NCI-H2081 (cell line): Measurements from ENCODE around the gene GMPPB.
"Not testable (repeated sequence)": the region's sequence is repeated elsewhere in the genome, so short reads cannot be mapped to it uniquely, and the experiment has no call there.

Source experiments
- DNase-seq, 2 experiments: peaks; one replicate each; lab custom pipeline; 2025; lab: John Stamatoyannopoulos, UW

Gene GMPPB

DNA sequence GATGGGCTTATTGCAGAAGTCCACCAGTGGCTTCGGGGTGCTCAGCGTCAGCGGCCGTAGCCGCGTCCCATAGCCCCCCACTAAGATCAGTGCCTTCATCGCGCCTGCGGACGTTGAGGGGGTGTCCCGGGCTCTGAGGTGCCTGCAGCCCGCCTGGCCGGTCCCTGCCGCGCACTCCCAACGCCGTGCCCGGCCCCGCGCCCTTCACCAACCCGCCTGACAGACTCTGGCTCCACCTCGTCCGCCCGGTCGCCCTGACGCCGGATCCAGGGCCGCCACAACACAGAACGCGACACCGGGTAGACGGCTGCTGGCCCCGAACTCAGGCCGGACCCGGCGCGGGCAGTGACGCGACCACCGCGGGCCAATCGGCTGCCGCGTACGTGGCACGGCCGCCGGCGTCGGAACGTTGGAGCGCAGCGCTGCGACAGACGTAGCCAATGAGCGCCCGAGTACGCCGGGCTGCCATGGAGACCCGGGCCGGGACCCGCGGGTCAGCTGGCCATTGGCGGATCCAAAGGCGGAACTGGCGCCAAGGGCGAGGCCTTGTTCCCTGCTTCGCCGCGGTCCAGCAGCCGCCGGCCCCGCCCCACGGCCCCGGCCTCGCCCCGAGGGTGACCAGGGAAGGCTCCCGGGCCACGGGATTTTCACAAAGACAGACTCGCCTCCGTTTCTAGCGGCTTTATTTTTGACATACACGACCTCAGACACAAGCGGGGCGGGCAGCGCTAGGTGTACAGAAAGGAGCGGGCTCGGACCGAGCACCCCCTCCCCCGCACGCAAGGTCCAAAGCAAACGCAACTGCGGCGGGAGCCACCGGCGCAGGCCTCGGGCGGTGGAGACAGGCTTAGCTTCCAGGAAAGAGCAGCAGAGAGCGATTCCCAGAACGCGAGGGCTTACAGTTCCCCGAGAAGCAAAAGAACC lies at the start of gene GMPPB:
Gene GMPPB (minus strand): TSS at position 324 of the 924 bp plus-strand sequence. CDS start 225 bp downstream, at position 99.
- peak; percentile 88 to 95 for DNase-seq

DNA sequence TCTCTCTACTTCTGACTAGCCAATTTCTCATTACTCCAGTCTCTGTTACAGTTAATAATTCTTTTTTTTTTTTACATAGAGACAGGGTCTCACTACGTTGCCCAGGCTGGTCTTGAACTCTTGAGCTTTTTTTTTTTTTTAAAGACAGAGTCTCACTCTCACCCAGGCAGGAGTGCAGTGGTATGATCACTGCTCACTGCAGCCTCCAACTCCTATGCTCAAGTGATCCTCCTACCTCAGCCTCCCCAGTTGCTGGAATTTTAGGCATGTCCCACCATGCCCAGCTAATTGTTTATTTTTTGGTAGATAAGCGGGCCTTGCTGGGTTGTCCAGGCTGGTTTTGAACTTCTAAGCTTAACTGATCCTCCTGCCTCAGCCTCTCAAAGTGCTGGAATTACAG lies 49.0 kb upstream of the GMPPB start:
- DNase-seq, result no peak

DNA sequence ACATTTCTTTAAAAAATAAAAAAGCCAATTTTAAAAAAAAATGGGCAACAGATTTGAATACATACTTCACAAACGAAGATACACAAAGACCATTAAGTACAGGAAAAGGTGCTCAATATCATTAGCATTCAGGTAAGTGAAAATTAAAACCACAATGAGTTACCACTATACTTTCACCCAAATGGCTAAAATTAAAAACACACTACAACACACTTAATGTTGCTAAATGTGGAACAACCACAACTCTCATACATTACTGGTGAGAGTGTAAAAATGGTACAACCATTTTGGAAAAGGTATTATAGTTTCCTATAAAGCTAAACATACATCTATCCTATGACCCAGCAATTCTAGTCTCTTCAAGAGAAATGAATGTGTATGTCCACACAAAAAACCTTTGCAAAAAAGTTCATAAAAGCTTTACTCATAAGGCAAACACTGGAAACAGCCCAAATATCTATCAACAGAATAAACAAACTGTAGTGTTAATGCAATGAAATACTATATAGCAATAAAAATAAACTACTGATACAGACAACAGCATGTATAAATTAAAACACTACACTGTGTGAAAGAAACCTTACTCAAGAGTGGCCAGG lies 47.7 kb upstream of the GMPPB start:
- DNase-seq, result no peak

DNA sequence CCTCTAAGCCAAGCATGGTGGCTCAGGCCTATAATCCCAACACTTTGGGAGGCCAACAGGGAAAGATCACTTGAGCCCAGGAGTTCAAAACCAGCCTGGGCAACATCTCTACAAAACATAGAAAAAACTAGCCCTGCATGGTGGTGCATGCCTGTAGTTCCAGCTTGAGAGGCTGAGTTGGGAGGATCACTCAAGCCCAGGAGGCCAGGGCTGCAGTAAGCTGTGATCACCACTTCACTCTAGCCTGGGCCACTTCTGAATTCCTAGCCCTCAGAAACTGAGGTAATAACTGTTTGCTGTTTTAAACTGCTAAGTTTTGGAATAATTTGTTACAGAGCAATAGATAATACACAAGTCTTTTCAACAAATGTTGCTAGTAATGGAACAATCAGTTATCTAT lies 46.2 kb upstream of the GMPPB start:
- no peak for DNase-seq

DNA sequence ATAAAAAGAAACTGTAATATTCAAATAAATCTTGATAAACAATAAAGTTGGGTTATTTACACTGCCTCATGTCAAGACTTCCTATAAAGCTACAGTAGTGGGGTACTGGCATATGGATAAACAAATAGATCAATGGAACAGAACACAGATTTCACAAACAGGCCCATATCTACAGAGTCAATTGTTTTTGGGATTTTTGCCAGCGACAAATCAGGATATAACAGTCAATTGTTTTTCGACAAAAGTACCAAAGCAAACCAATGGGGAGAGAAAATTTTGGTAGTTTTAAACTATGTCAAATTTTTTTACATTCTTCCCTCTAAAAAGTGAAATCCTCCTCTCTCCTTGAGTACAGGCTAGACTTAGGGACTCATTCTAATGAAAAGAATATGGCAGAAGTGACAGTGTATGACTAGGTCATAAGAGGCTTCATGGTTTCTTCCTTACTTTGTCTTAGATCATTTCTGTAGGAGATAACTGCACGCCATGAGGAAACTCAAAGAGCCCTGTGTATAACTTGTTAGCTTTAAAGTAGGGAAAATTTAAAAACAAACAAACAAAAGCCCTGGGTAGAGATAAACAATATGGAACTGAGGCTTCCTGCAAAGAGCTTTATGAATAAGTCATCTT lies 45.6 kb upstream of the GMPPB start:
- DNase-seq, result no peak

DNA sequence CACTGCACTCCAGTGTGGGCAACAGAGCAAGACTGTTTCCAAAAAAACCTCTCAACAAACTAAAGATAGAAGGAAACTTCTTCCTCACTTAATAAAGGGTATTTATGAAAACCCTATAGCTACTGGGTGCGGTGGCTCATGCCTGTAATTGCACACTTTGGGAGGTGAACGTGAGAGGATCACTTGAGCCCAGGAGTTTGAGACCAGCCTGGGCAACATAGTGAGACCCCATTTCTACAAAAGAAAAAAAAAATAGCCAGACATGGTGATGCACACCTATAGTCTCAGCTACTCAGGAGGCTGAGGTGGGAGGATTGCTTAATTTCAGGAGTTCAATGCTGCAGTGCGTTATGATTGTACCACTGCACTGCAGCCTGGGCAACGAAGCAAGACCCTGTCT lies 40.2 kb upstream of the GMPPB start:
- DNase-seq, result no peak

DNA sequence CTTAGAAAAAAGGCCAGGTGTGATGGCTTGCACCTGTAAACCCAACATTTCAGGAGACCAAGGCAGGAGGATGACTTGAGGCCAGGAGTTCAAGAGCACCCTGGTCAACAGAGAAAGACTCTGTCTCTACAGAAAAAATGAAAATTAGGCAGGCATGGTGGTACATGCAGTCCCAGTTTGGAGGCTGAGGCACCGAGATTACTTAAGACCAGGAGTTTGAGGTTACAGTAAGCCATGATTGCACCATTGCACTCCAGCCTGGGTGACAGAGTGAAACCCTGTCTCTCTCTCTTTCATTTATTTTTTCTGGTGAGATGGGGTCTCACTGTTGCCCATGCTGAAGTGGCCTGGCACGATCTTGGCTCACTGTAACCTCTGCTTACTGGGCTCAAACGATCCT lies 37.9 kb upstream of the GMPPB start:
- no peak for DNase-seq

DNA sequence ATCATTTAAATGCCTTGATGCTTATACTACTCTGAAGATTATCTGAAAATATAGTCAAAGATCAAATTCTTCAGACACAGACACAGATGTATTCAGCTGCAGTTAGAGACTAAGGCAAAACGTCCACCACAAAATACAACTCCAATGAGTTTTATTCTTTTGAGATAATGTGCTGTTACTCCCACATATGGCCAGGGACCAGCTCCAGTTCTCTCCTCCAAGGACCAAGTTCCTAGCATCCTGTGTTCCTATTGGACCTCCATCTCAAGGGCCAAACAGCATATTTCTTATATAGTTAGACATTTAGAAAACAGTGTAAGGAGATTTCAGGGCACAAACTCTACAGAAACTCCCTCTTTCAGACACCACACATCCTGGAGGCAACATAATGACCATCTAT lies 35.5 kb upstream of the GMPPB start:
- DNase-seq, result no peak

DNA sequence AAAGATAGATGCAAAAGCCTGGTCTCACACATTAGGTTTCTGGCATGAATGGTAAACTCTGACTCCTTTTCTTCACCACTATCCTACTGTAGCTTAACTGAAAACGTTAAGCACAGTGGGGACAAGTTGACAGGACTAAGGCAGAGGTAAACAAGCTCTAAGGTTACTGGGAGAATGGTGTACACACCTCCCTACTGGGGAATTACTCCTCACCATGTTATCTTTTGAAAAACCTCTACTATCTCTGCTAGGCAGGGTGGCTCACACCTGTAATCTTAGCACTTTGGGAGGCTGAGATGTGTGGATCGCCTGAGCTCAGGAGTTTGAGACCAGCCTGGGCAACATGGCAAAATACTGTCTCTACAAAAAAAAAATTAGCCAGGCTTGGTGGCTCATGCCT lies 33.4 kb upstream of the GMPPB start:
- no peak for DNase-seq

DNA sequence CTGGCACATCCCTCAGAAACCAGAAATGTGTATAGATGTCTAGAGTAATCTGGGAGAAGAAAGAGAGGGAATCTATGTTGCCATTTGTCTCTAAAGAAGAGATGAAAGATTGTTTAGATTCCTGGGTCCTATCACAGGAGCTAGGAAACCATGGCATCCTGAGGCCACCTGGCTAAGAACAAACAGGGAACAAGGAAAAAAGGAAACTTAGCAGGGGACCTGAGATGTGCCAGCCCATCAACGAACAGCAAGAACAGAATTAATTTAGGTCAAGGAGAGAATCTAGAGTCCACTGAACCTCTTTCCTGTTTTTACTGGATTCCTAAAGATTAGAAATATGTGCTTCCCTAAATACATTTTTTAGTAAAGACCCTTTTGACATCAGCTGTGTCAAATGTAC lies 32.3 kb upstream of the GMPPB start:
- no peak for DNase-seq

DNA sequence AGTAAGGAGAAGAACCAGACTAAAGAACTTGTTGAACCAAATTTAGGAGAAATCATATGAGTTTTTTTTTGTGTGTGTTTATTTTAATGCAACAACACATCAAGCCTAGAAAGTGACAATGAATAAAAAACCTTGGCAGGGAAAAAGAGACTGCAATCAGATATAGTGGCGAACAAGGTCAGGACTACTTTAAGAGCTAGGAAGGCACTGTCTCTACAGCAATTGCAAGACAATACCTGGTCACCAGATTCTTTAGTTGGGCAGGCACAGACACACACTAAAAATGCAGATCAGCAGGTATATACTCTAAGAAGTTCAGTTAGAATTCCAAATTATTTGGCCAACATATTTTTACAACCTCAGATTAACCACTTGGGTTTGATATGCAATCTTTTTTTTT lies 30.8 kb upstream of the GMPPB start:
- no peak for DNase-seq

DNA sequence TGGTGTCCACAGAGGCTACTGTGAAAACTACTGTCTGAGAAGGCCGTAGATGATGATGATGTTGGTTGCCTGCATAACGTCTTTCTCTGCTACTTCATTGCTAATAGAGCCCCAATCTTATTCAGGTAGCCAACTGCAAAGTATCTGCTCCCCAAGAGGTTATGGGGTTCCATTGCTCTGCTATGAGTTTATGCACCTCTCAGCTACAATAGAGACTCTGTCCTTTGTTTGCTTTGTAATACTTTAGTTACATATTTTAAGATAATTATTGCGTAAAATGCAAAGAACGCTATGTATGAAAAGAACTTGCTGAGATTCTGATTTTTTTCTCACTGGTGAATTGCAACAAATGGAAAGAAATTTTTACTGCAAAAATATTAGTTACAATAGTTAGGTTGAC lies 27.8 kb upstream of the GMPPB start:
- no peak for DNase-seq

DNA sequence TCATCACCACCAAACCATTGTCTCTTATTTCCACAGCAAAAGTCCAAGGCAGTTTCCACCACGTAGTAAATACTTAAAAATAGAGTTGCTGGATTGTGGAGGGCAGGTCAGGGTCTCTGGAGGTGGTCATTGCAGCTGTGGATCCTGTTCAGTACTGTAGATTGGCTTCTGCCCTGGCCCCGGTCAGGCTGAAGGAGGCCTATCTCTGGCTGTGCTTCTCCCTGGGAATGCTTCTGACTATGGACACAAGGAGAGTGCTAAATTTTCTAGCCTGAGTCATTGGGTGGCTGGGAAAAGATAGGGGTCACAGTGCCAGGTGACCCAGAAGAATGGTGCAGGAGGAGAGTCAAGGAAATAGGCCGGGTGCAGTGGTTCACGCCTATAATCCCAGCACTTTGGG lies 26.3 kb upstream of the GMPPB start:
- no peak for DNase-seq

DNA sequence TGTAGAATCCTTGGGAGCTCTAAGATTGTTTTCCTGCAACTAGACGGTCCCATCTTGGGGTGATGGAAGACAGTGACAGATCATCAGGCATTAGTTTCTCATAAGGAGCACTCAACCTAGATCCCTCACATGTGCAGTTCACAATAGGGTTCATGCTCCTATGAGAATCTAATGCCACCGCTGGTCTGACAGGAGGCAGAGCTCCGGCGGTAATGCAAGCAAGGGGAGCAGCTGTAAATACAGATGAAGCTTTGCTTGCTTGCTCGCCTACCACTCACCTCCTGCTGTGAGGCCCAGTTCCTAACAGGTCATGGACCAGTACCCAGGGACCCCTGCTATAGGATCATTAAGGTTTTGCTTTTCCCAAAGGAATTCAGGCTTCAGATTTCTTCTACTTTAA lies 25.1 kb upstream of the GMPPB start:
- not testable (repeated sequence) for DNase-seq

DNA sequence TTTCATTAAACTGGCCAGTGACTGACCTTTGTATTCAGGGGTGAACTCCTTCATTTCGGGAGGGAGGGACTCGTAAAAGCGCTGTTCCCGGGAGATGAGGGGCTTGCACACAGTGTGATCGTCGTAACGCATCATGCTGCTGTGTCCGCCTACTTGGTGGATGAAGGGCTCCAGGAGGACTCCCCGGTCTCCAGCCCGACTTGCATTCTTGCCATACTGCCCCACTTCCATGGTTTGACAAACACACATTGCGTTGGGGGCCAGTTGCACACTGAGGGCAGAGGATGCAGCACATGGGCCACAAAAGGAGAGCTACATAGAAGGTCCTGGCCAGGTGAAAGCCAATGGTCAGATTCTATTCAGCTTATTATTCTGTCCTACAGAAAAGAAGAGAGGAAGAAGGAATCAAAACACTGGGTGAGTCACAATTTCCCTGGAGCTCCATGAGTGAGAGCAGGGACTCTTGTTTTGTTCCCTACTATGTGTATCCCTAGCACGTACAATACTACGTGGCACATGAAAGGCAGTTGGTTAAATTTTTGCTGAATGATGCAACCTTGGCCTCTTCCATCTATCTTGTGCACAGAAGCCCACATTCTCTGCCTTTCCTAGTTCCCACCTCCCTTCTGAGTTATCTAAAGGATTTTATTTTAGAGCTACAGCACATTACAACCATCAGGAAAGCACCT lies 24.2 kb upstream of the GMPPB start:
- DNase-seq, result no peak

DNA sequence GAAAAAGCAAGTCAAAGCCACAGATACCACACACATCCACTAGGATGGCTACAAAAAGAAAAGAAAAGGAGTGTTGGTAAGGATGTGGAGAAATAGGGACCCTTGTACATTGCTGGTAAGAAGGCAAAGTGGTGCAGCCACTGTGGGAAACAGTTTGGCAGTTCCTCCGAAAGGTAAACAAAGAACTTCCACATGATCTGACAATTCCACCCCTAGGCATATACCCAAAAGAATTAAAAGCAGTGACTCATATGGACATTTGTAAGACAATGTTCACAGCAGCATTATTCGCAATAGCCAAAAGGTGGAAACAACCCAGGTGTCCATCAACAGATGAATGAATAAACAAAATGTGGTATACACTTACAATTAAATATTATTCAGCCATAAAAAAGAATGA lies 22.2 kb upstream of the GMPPB start:
- DNase-seq, result no peak

DNA sequence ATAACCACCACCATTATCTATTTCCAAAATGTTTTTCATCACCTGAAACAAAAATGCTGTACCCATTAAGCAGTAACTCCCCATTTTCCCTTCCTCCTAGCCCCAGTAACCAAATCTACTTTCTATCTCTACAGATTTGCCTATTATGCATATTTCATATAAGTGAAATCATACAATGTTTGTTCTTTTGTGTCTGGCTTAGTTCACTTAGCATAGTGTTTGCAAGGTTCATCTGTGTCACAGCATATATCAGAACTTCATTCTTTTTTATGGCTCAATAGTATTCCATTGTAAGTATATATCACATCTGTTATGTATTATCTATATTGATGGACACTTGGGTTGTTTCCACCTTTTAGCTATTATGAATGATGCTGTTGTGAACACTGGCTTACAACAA lies 16.7 kb upstream of the GMPPB start:
- no peak for DNase-seq

DNA sequence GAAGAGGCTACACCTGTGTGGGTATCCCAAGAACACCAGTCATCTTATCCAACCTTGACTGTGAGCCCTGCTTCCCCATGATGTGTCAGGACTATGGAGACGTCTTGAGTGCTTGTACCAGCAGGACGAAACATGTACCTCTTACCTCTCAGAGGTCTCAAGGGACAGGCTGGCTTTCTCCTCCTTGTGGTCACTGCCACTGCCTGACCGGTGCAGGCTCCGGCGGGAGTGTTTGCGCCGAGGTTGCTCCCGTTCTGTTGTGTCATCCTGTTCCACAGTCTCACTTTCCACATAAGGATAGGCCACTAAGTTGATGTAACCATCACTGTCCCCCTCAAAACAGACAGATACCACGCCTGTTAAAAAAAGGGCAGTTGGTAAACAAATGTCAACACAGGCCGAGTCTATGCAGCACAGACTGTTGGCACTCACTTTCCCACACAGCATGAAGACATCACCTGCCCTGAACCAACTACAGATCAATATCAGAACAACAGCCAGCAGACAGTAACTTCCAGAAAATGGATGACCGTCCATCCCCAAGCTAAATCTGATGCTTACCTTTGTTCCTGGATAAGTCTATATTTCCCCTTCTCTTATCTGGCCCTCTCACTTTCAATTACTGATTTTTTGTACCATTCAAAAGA lies 14.4 kb upstream of the GMPPB start:
- DNase-seq, result no peak

DNA sequence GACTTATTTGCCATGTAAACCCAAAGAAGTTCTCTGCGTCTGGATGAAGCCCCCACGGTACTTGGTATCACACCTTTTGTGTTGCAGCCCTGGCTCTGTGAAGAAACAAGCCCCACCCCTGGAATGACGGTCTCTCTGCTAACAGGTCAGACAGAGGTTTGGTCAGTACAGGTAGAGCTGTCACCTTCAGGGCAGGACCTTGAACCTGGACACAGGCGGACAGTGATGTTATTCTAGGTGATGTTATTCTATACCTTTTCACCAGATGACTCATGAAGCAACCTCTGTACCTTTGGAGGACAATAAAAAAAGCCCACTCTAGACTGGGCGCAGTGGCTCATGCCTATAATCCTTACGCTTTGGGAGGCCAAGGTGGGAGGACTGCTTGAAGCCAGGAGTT lies 11.0 kb upstream of the GMPPB start:
- no peak for DNase-seq

DNA sequence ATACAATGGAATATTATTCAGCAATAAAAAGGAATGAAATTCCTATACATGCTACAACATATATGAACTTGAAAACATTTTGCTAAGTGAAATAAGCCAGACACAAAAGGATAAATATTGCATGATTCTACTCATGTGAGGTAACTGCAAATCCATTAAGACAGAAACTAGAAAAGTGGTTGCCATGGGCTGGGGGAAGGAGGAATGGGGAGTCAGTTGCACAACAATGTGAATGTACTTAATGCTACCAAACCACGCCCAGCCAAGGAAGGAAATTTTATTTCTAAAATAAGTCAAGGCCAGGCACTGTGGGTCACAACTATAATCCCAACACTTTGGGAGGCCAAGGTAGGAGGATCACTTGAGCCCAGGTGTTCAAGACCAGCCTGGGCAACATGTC lies 9.8 kb upstream of the GMPPB start:
- DNase-seq, result no peak

DNA sequence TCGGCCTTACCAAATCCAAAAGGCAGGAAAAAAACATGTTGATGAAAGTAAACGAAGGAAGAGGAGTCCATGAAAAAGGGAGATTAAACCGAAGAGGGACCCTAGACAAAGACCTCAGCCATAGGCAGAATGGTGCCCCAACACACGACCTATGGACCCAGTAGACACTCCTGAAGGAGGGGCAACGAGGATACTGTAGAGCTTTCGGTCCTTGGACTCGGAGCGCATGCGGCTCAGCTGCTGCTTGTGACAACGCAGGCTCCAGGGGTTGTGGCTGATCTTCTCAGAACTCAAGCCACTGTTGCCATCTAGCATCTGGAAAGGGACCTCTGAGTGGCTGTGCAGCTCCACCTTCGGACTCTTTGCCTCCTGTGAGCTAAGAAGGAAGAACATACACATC lies 8.8 kb upstream of the GMPPB start:
- DNase-seq, result no peak

DNA sequence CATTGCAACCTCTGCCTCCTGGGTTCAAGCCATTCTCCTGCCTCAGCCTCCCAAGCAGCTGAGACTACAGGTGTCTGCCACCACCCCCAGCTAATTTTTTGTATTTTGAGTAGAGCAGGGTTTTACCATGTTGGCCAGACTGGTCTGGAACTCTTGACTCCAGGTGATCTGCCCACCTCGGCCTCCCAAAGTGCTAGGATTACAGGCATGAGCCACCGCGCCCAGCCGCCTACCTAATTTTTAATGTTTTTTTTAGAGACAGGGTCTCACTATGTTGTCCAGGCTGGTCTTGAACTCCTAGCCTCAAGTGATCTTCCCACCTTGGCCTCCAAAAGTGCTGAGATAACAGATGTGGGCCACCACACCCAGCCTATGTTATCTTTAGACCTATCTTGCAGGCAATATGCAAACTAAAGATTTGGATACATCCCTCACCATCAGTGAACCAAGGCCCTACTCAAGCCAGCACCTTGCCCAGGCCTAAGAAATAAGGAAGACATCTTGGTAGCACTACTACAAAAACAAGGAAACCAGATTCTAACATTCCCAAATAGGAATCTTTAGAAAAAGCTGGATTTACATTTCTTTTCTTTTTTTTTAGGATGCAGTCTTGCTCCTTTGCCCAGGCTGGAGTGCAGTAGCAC lies 6.3 kb upstream of the GMPPB start:
- no peak for DNase-seq
